K562 (cell line): ENCODE results near the gene KLHL33. TPM values are rescaled to one million over a fixed set of nuclear protein-coding genes. Genes with fewer than 3 reads are reported as not detected.

Experiments
- ELK3 ChIP-seq: fragments of 450-650 bp; formaldehyde crosslinking; IDR thresholded peaks from 2 replicates; pipeline ENCODE4 v1.4.0; 2020; ENCODE audit warnings: mild to moderate bottlenecking
- FOXM1 ChIP-seq, 2 experiments: fragments of 450-650 bp in 1 of 2; sonication (generic) in 1 of 2; formaldehyde crosslinking in 1 of 2; IDR thresholded peaks; 2 replicates each; pipeline versions ENCODE4 v1.6.1 to v1.9.0; 2017 to 2022; ENCODE audit warnings: low read depth in 2 of 2, mild to moderate bottlenecking in 2 of 2, missing genetic modification reagents in 1 of 2, moderate library complexity in 1 of 2
- FOXP1 ChIP-seq: sonication (generic); formaldehyde crosslinking; IDR thresholded peaks from 2 replicates; pipeline ENCODE4 v1.8.0; 2022; ENCODE audit warnings: mild to moderate bottlenecking, missing genetic modification reagents
- GABPB2 ChIP-seq: fragments of 250-450 bp; sonication (Bioruptor Pico); conservative IDR thresholded peaks from 2 replicates; pipeline ENCODE4 v1.5.1; 2021; ENCODE audit warnings: mild to moderate bottlenecking
- HIVEP1 ChIP-seq: fragments of 250-450 bp; sonication (Bioruptor Pico); IDR thresholded peaks from 2 replicates; pipeline ENCODE4 v1.4.0; 2020; ENCODE audit warnings: mild to moderate bottlenecking
- ID3 ChIP-seq, 2 experiments: fragments of 250-450 bp in 1 of 2; fragments of 450-650 bp in 1 of 2; sonication (Bioruptor Pico) in 1 of 2; IDR thresholded peaks; 2 replicates each; pipeline versions ENCODE4 v1.6.1 to v1.8.0; 2016 to 2021; ENCODE audit warnings: mild to moderate bottlenecking in 2 of 2, moderate library complexity in 2 of 2, missing compliant biosample characterization in 1 of 2, missing genetic modification characterization in 1 of 2
- JUND ChIP-seq, 2 experiments: IDR thresholded peaks; 2 replicates in 1 of 2; 3 replicates in 1 of 2; pipeline ENCODE4 v1.6.1; 2011; ENCODE audit warnings: borderline replicate concordance in 2 of 2, low read depth in 2 of 2, low read length in 2 of 2, improper control_type of control experiment in 1 of 2, missing biosample characterization in 1 of 2, missing genetic modification characterization in 1 of 2, missing genetic modification reagents in 1 of 2
- KAT2B ChIP-seq: IDR thresholded peaks from one replicate; pipeline ENCODE4 v1.6.1; 2012; ENCODE audit warnings: low read depth, mild to moderate bottlenecking, control low read depth, inconsistent platforms, low read length, moderate library complexity
- NR2C1 ChIP-seq, 2 experiments: fragments of 450-650 bp; IDR thresholded peaks; 2 replicates each; pipeline ENCODE4 v1.6.1; 2017; ENCODE audit warnings: mild to moderate bottlenecking in 2 of 2, antibody characterized with exemption in 1 of 2, inconsistent platforms in 1 of 2, missing compliant biosample characterization in 1 of 2, missing genetic modification characterization in 1 of 2
- NR2F6 ChIP-seq: fragments of 450-650 bp; formaldehyde crosslinking; IDR thresholded peaks from 2 replicates; pipeline ENCODE4 v1.4.0; 2020; ENCODE audit warnings: mild to moderate bottlenecking
- PHF21A ChIP-seq: fragments of 450-650 bp; IDR thresholded peaks from 2 replicates; pipeline ENCODE4 v1.6.1; 2017; ENCODE audit warnings: low read depth, borderline replicate concordance
- POLR2A ChIP-seq: fragments of 450-650 bp; conservative IDR thresholded peaks from 2 replicates; pipeline ENCODE4 v1.6.1; 2016
- POLR3G ChIP-seq: IDR thresholded peaks from 2 replicates; pipeline ENCODE4 v1.6.1; 2011; ENCODE audit not compliant: insufficient read length, insufficient replicate concordance; ENCODE audit errors: extremely low read depth
- RFX5 ChIP-seq: IDR thresholded peaks from 2 replicates; pipeline ENCODE4 v1.6.1; 2011; ENCODE audit warnings: low read depth, mild to moderate bottlenecking, improper control_type of control experiment, low read length
- SRF ChIP-seq, 2 experiments: fragments of 250-450, 450-650 bp in 1 of 2; sonication (Bioruptor Pico) in 1 of 2; sonication (generic) in 1 of 2; formaldehyde crosslinking; IDR thresholded peaks; 2 replicates each; pipeline versions ENCODE4 v1.5.0 to v1.5.1; 2020 to 2022; ENCODE audit warnings: mild to moderate bottlenecking in 1 of 2, missing genetic modification reagents in 1 of 2
- TCF3 ChIP-seq: sonication (generic); formaldehyde crosslinking; IDR thresholded peaks from 2 replicates; pipeline ENCODE4 v1.4.0; 2020; ENCODE audit warnings: mild to moderate bottlenecking, missing genetic modification reagents
- ZBTB34 ChIP-seq: fragments of 250-450 bp; sonication (Bioruptor Pico); IDR thresholded peaks from 2 replicates; pipeline ENCODE4 v1.8.0; 2021; ENCODE audit warnings: mild to moderate bottlenecking, moderate library complexity
- ZFPM2 ChIP-seq: fragments of 250-450 bp; sonication (Bioruptor Pico); IDR thresholded peaks from 2 replicates; pipeline ENCODE4 v1.5.1; 2022; ENCODE audit warnings: mild to moderate bottlenecking
- ZNF584 ChIP-seq: fragments of 200-800 bp; sonication (Bioruptor generic); IDR thresholded peaks from 2 replicates; pipeline ENCODE4 v1.6.1; 2016; ENCODE audit warnings: low read depth, mild to moderate bottlenecking, missing genetic modification characterization, missing compliant biosample characterization
- ZNF766 ChIP-seq: fragments of 200-800 bp; sonication (Bioruptor generic); conservative IDR thresholded peaks from 2 replicates; pipeline ENCODE4 v1.6.1; 2016; ENCODE audit warnings: missing genetic modification characterization, missing compliant biosample characterization
- ZSCAN29 ChIP-seq: fragments of 450-650 bp; IDR thresholded peaks from 2 replicates; pipeline ENCODE4 v1.6.1; 2017
- polyA plus RNA-seq, 8 experiments: library from polyadenylated mRNA; depleted of rRNA in 4 of 8; stranded (reverse) in 5 of 8; unstranded in 3 of 8; fragments of >200 nt; fragmentation: Nextera tagmentation in 2 of 8; fragmentation: Illumina TruSeq in 1 of 8; extraction: Ambion mirVana in 2 of 8; extraction: Trizol in 1 of 8; gene quantifications; 2 replicates each; pipeline versions ENCODE4 v1.2.1 to v1.2.3, GENCODE V29; 2011 to 2014; ENCODE audit warnings: inconsistent platforms in 1 of 8, missing spikeins in 1 of 8
- total RNA-seq, 7 experiments: library from RNA; depleted of rRNA in 6 of 7; stranded (reverse); fragments of >200 nt in 6 of 7; fragmentation: Illumina TruSeq in 2 of 7; extraction: Trizol in 2 of 7; gene quantifications; 2 replicates each; pipeline versions ENCODE4 v1.2.1 to v1.2.3, GENCODE V29; 2011 to 2021; ENCODE audit warnings: low replicate concordance in 1 of 7
- TF ChIP-seq, protein P1 (sequence below): fragments of 450-650 bp; IDR thresholded peaks from 2 replicates; pipeline ENCODE4 v1.6.1; 2016

The KLHL33 gene
- total and polyA plus RNA-seq, 9 of the 15 experiments (the other 6 are each of a cell fraction or from before 2014, with no cell fraction given) = 0.04 to 0.27 (median 0.13) TPM; not detected in 6

DNA sequence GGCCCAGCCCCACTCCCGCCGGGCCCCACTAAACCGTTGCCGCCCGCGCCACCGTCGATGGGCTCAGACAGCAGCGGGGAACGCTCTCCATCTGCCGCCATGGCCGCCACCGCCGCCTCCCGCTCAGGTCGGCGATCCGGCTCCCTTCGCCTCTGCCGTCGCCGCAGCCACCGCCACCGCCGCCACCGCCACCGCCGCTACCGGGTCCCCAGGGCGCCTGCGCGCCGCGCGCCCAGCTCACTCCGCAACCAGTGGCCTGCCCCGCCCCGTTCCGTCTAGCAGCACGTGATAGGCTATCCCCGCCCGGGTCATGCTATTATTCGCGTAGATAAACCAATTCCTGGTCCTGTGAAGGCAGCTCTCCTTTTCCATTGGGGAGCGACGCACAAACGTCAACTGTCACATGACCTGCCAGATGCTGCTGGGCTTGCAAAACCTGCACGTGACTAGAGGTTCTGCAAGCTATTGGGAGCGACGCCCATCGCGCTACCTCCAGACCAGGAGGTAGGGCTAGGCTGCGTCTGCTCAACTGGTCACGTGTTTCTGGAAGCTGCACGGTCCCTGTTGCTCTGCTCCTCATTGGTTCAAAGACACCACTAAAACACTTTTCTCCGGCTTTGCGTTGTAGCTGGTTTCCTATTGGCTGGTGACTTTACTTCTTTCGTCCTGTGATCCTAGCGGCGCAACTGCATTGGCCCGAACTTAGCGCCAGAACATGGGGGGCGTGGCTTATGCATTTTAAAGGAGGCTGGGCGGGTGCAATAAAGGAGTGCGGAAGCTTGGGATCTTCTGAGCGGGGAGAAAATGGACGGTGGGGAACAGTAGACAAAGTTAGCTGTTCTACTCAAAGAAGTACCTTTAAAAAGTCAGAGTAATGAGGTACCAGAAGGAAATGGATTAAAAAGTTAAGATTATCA is 25.5 kb upstream of the KLHL33 start, which contains the start of gene PIP4P1 (continued):
- no peak for TF ChIP-seq ID3 (CRISPR knock-in tag; IDR thresholded peaks at IDR 0.05)
- TF ChIP-seq ID3 (tag; IDR thresholded peaks at IDR 0.05) = peak; percentile 54; the same call in 1 of the 2 replicates
- TF ChIP-seq ELK3 (CRISPR knock-in tag) = no peak
- TF ChIP-seq ZNF584 (CRISPR knock-in tag) = 0 out of 2 replicates have a peak, but pooled peaks have one; percentile 45
- TF ChIP-seq NR2C1 (IDR thresholded peaks at IDR 0.05) = peak; percentile 71; the same call in 1 of the 2 replicates
- TF ChIP-seq NR2C1 (tag; IDR thresholded peaks at IDR 0.05) = no peak
- TF ChIP-seq ZFPM2 (CRISPR knock-in tag) = no peak
- TF ChIP-seq SRF (CRISPR knock-in tag; IDR thresholded peaks at IDR 0.05) = peak in 1 of 2 experiments; percentile 56; a peak in 1 of 4 replicates
- TF ChIP-seq ZBTB34 = no peak
- 0 out of 2 replicates have a peak, but pooled peaks have one; percentile 18 for TF ChIP-seq ZSCAN29
- 0 out of 2 replicates have a peak, but pooled peaks have one; percentile 30 for TF ChIP-seq FOXP1 (CRISPR knock-in tag)
- no peak for TF ChIP-seq POLR3G
- TF ChIP-seq GABPB2 (CRISPR knock-in tag) = no peak
- TF ChIP-seq ZNF766 = peak; percentile 53
- TF ChIP-seq NR2F6 (CRISPR knock-in tag) = no peak
- no peak for TF ChIP-seq KAT2B
- peak; percentile 68 for TF ChIP-seq JUND (IDR thresholded peaks at IDR 0.05; ENCODE audit: borderline replicate concordance, low read depth, low read length)
- TF ChIP-seq JUND (tag; IDR thresholded peaks at IDR 0.05; ENCODE audit: borderline replicate concordance, low read depth, low read length) = no peak; the same call in 2 of the 3 replicates
- peak; percentile 85 for TF ChIP-seq POLR2A
- TF ChIP-seq, protein P1, sequence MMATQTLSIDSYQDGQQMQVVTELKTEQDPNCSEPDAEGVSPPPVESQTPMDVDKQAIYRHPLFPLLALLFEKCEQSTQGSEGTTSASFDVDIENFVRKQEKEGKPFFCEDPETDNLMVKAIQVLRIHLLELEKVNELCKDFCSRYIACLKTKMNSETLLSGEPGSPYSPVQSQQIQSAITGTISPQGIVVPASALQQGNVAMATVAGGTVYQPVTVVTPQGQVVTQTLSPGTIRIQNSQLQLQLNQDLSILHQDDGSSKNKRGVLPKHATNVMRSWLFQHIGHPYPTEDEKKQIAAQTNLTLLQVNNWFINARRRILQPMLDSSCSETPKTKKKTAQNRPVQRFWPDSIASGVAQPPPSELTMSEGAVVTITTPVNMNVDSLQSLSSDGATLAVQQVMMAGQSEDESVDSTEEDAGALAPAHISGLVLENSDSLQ = peak; percentile 81
- TF ChIP-seq PHF21A = peak; percentile 49; the same call in 1 of the 2 replicates
- 0 out of 2 replicates have a peak, but pooled peaks have one; percentile 40 for TF ChIP-seq RFX5
- 0 out of 2 replicates have a peak, but pooled peaks have one; percentile 40 for TF ChIP-seq HIVEP1 (CRISPR knock-in tag)
- TF ChIP-seq FOXM1 (IDR thresholded peaks at IDR 0.05; ENCODE audit: low read depth) = peak; percentile 88
- TF ChIP-seq FOXM1 (CRISPR knock-in tag; IDR thresholded peaks at IDR 0.05; ENCODE audit: low read depth) = no peak
- 0 out of 2 replicates have a peak, but pooled peaks have one; percentile 20 for TF ChIP-seq TCF3 (CRISPR knock-in tag)
